H1 (cell line): ENCODE results near the gene UPF2. TPM values are rescaled to one million over a fixed set of nuclear protein-coding genes. Genes with fewer than 3 reads are reported as not detected.

ENCODE experiments used
- KDM4A ChIP-seq: IDR thresholded peaks from one replicate; pipeline ENCODE4 v1.7.1; 2012; ENCODE audit warnings: low read depth, mild to moderate bottlenecking, moderate library complexity, low read length, inconsistent platforms; ENCODE audit not compliant: severe bottlenecking
- TAF7 ChIP-seq: optimal IDR thresholded peaks from 2 replicates; pipeline ENCODE3; 2011; ENCODE audit warnings: low read depth, mild to moderate bottlenecking, inconsistent platforms, low read length, moderate library complexity, borderline replicate concordance
- polyA plus RNA-seq, 7 experiments: library from polyadenylated mRNA; depleted of rRNA in 3 of 7; stranded (reverse) in 5 of 7; unstranded in 2 of 7; fragments of >200 nt in 5 of 7; fragments of 200-250 nt in 2 of 7; gene quantifications; 1 replicate in 5 of 7; 2 replicates in 1 of 7; 4 replicates in 1 of 7; pipeline versions ENCODE4 v1.2.1 to v1.2.3, GENCODE V29; 2011 to 2013; ENCODE audit warnings: missing spikeins in 2 of 7, mixed read lengths in 2 of 7
- total RNA-seq: library from RNA; stranded (reverse); fragmentation: NEBNext Ultra II Directional; extraction: Animal tissue kit (Norgen Biotek cat#: 25700); gene quantifications from 2 replicates; pipeline ENCODE4 v1.2.1, GENCODE V29; 2021

Gene UPF2
- total and polyA plus RNA-seq, 2 of the 8 experiments (the other 6 are each of a cell fraction or from before 2014, with no cell fraction given) = 6.2 to 32.8 TPM

DNA sequence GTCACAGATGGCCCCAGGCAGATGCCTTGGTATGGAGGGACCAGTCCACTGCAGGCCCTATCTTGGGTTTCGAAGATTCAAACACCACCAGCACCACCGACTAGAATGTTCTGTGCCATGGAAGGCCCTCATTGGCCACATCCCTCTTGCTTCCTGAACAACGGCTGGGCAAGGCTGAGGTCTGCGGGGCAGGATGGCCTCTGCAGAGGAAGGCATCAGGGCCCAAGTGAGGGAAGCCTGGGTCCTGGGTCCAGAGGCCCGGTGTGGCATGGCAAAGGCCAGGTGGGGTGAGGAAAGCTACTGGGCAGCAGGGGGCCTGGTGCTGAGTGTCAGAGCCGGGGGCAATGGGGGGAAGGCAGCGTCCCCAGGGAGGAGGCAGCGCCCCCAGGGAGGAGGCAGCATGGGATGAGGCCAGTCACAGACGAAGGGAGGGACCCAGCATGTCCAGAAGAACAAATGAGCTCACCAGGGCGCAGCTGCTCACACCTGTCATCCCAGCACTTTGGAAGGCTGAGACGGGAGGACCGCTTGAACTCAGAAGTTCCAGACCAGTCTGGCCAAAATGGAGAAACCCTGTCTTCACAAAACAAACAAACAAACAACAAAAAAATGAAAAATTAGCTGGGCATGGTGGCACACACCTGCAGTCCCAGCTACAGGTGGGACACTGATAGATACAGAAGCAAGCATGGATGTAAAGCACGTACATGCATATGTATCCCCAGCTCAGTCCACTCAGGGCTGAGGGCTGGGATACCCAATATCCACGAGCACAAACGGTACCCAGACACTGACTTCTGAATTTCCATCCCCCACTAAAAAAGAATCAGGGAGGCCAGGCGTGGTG, 155.0 kb downstream of the UPF2 start (continued):
- TF ChIP-seq KDM4A (no peak), TAF7 (no peak)
